Activated CD4-positive, alpha-beta T cell treated with anti-CD3 and anti-CD28 coated beads, Interleukin-10, Interleukin-2, amounts not matched to agents 100 ng/mL and 50 ng/mL, durations not matched to agents 16 hours and 8 hours (primary cell): Measurements from ENCODE around the gene PROSER2.

Source experiments
- DNase-seq: peaks from one replicate; pipeline ENCODE4 v3.0.0-alpha.2; 2020

Gene PROSER2

DNA sequence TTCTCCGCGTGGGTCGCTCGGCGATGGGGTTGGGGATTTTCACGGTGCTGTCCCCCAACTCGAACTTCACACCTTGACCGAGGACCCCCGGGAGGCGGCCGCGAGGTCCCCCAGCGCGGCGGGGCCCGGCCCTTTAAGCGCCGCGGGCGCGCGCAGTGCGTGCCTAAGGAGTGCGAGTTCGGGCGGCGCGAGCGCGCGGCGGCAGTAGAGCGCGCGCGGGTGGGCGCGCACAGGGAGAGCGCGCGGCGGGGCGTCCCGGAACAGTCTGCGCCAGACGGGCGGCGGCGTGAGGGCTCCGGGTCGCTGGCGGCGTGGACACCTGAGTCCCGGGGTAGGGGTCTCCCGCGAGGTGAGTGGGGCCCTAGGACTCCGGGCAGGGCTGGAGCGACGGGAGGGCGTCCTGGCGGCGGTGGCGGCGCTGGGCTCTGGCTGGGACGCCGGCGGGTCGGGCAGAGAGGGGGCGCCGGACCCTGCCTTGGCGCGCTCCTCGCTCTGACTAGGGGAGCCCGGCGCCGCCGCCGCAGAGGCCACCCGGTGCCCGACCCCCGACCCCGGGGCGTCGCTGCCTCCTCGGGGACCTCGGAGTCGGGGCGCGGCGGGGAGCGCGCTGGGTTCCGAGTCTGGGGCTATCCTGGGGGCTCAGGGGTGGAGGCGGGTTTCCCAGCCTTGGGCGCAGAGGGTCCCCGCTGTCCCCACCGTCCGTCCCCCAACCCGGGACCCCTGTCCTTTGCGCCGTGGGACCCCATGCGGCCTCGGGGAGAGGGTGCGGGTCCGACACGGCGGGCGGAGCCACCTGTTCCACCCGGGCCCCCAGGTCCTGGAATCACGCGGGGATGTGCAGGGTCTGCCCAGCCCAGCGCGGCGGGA lies at the start of gene PROSER2:
TSS of gene PROSER2 (plus strand) at position 235 of the 867 bp plus-strand sequence. CDS start 28,722 bp downstream, outside the sequence.
- peak; percentile 20 for DNase-seq

DNA sequence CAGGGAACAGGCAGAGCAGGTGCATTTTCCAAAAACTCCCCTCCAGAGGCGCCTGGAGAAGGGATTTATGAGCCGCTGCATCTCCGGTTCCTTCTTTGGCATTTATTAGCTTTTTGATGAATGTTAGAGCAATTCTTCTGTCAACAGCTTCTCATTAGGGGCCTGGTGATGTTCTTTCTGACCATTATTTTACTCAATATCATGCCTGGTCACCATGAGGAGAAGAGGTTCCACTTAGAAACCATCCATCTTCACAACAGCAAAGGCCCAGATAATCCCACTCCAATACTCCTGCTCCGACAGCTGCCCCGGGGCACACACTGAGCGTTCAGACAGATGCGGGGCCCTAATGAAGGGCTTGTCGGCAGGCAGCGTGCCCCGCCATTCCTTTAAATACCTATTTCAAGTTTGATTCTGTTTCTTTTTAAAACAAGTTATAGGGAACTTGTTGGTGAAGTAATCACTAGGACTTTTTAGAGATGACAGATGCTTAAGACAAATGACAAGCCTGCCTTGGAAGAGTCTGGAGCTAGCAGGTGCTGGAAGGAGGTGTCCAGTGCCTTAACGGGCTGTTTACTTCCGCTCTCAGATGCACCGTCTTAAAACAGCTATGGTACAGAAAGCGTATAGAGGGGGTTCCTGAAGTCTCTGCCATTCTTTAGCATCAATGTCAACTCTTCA lies 49.3 kb upstream of the PROSER2 start:
- no peak for DNase-seq

DNA sequence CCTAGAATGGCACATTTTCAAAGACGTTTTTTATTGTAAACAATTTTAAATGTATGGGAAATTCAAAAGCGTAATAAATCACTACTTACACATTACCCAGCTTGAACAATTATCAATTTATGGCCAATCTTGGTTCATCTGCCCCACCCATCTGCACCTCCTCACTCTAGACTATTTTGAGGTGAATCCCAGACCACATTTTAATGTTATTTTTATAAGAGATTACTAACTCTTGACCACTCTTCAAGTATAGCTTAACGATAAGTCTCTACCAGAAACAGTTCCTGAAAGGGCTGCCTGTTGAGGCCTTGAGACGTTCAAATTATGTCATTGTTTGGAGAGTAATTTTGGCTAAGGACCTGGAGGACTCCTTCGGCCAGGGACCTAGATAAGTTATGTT lies 47.7 kb upstream of the PROSER2 start:
- no peak for DNase-seq

DNA sequence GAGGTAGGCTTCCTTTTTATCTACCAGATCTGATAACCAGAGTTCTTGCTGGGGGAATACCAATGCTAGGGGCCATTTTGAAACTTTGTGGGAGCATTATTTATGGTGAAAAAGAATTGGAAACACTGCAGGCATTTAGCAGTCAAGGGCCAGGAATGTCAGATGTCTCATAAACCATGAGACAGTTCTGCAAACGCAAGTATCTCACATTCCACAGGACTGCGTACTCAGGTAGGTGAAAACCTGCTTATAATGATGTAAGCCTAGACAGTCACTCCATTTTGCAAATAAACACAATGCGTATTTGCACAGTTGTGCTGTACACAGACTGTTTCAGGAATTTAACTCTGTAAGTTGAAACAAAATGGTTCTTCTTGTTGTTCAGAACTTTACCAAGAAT lies 47.1 kb upstream of the PROSER2 start:
- DNase-seq: no peak

DNA sequence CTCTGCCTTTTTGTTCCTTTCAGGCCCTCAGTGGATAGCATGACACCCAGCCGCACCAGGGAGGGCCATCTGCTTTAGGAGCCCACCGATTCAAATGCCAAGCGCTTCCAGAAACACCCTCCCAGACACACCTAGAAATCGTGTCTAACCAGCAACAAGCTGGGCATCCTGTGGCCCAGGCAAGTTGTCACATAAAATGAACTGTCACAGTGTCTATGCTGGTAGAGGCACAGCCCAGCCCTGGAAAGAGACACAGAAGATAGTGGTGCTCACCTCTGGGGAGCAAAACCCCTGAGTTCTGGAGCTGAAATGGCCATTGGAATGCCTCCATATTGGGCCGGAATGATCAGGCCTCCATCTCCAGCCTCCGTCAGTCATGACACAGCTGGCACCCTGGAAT lies 42.0 kb upstream of the PROSER2 start:
- DNase-seq: no peak

DNA sequence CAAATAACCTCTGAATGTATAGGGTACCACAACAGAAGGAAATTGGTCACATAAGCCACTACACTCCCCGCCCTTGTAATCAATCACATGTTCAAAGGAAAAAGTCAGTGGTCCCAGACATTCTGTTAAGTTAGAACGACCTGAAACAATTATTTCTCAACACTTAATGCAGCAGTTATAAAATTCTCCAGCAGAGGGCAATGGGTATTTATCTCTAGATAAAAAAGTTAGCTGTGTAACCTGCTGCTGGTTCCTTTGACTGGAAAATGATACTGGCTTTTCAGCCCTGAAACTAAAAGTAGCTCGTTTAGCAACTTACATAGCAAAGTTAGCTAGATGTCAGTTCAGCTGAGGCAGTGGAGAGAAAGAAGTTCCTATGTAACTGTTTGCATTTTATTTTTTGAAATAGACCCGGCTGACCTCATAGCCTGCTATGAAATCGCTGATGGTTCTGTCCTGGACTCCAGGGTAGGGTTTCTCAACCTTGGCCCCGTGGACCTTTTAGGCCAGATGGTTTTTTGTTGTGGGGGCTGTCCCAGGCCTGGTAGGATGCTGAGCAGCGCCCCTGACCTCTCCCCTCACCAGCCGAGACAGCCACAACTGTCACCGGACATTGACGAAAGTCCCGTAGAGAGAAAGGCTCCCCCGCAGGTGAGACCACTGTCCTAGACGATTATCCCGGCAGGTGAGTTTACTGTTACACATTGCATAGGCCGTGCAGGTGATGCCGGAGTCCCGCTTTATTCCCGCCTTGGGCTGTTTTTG lies 40.2 kb upstream of the PROSER2 start:
- peak; percentile 60 for DNase-seq

GRCh38 chr10:11783558-11783865 lies 39.6 kb upstream of the PROSER2 start:
- no peak for DNase-seq

- DNase-seq: no peak
Observed at GRCh38 chr10:11787374-11787773, 35.8 kb upstream of the PROSER2 start.

- DNase-seq: no peak
Observed at GRCh38 chr10:11787846-11788245, 35.3 kb upstream of the PROSER2 start.

GRCh38 chr10:11789306-11789705 lies 33.9 kb upstream of the PROSER2 start:
- DNase-seq: no peak

GRCh38 chr10:11789956-11790355 lies 33.2 kb upstream of the PROSER2 start:
- no peak for DNase-seq

DNA sequence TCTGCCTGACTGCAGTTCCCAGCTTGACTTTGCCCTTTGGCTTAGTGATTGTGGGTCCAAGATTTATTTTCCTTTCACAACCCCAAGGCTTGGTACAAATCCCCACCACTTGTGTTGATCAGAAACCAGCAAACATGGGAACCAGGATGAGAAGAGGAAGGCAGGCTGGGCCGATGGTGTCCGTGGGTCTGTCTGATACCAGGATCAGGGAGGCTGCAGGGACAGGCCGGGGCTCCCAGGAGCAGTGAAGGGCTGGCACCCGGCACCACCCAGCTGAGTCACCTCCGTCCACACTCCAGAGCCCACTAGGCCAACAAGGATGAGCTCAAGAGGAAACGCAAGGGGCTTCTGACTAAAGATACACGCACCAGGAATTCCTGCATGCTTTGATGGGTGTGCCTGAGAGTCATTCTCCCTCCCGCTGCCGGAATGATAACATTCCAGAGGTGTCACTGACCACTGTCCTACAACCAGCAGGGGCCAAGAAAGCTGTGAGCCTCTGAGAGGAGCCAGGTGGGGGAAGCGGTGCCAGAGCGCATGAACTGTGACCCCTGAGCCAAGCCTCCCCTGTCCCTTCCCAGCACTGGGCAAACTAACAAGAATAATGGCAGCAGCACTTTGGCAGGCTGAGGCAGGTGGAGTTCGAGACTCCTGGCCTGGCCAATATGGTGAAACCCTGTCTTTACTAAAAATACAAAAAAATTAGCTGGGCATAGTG lies 29.2 kb upstream of the PROSER2 start:
- DNase-seq: no peak

- no peak for DNase-seq
Observed at GRCh38 chr10:11794566-11794965, 28.6 kb upstream of the PROSER2 start.

- DNase-seq: no peak
Observed at GRCh38 chr10:11795101-11795920, 27.8 kb upstream of the PROSER2 start.

GRCh38 chr10:11796474-11796873 lies 26.7 kb upstream of the PROSER2 start:
- DNase-seq: no peak

DNA sequence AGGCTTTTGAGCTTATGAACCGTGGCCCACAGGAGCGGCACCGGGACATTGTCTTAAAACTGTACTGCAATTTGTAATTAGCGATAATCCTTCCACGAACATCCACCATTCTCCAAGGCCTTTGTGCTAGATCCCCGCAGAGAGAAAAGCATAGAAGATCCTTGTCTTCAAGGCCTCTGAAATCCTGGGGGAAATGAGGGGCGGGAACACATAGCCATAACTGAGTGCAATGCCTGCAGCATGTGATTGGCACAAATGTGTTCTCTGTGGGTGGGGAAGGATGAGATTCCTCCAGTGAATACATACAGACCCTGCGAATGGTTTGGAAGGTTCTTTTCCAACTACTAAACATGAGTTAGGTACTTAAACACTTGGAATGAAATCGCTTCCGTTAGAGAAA lies 25.9 kb upstream of the PROSER2 start:
- no peak for DNase-seq

- DNase-seq: no peak
Observed at GRCh38 chr10:11797847-11798633, 25.1 kb upstream of the PROSER2 start.

- DNase-seq: no peak
Observed at GRCh38 chr10:11798845-11799735, 24.1 kb upstream of the PROSER2 start.

- no peak for DNase-seq
Observed at GRCh38 chr10:11799736-11800080, 23.4 kb upstream of the PROSER2 start.

DNA sequence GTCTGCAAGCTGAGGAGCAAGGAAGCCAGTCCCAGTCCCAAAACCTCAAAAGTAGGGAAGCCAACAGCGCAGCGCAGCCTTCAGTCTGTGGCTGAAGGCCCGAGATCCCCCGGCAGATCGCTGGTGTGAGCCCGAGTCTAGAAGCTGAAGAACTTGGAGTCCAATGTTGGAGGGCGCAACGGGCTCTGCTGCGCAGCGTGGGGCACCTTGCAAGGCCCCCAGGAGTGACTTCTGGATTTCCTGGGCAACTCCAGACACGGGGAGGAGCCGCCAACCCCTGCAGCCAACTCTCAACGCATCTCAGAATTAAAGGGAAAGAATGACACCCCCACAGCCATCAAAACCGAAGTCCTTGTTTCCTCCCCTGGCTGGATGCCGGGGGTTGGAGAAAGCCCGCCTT lies 18.8 kb upstream of the PROSER2 start:
- no peak for DNase-seq
